Gastrocnemius medialis (tissue), 4 donors: Measurements from ENCODE around the gene GPR137.

Experiments used
- POLR2A ChIP-seq, 2 donors: fragments of 450-650 bp; IDR thresholded peaks; one replicate each; pipeline ENCODE4 v1.6.1; 2017; ENCODE audit warnings: antibody characterized with exemption in 2 of 2, mild to moderate bottlenecking in 2 of 2, moderate library complexity in 2 of 2
- TF ChIP-seq, protein P1 (sequence below), 5 experiments: fragments of 450-650 bp in 3 of 5; fragments of 200-600 bp in 2 of 5; sonication (generic) in 2 of 5; IDR thresholded peaks in 4 of 5; conservative IDR thresholded peaks in 1 of 5; 1 replicate in 4 of 5; 2 replicates in 1 of 5; pipeline ENCODE4 v1.5.1; 2016 to 2019; ENCODE audit warnings: antibody characterized with exemption in 5 of 5, mild to moderate bottlenecking in 3 of 5, moderate library complexity in 3 of 5

DNA sequence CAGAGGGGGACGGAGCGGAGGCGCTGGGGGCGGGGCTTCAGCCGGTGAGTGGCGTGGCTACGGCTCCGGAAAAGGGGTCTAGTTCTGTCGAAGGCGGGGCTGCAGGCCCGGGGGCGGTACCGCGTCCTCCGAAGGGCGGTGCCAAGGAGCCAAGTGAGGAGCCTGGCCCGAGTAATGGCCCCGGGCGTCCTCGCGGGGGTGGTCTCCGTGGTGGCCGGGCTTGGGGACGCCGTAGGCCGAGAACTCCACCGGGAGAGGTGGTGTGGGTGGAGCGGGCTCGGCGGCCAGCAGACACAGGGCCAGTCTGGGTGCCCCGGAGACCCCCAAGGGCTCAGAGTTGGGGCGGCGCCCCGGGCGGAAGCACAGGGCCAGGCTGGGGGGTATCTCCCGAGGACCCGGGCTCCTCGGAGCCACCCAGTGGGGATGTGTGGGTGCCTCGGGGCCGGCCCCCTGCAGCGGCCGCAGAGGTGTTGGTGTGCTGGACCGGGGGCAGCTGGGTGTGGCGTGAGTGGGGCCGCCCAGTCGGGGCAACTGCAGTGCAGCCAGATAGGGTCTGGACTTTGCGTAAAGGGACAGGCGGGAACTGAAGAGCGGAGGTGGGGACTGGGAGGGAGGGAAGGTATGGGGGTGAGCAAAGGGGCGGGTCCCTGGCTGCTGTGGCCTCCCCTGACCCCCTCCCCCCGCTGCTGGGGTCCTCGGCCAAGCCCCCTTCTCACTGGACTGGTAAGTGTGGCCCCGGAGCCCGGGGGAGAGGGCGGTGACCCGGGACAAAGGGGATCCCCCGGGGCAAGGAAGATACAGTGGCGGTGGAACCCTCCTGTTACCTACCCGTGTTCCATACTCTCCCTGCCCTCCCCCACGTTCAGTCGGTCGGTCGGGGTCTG, 43.9 kb upstream of the GPR137 start:
- TF ChIP-seq, protein P1, sequence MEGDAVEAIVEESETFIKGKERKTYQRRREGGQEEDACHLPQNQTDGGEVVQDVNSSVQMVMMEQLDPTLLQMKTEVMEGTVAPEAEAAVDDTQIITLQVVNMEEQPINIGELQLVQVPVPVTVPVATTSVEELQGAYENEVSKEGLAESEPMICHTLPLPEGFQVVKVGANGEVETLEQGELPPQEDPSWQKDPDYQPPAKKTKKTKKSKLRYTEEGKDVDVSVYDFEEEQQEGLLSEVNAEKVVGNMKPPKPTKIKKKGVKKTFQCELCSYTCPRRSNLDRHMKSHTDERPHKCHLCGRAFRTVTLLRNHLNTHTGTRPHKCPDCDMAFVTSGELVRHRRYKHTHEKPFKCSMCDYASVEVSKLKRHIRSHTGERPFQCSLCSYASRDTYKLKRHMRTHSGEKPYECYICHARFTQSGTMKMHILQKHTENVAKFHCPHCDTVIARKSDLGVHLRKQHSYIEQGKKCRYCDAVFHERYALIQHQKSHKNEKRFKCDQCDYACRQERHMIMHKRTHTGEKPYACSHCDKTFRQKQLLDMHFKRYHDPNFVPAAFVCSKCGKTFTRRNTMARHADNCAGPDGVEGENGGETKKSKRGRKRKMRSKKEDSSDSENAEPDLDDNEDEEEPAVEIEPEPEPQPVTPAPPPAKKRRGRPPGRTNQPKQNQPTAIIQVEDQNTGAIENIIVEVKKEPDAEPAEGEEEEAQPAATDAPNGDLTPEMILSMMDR (IDR thresholded peaks at IDR 0.05 in 4 of 5, conservative IDR thresholded peaks at IDR 0.05 in 1 of 5), result peak in 1 of 5 experiments; percentile 14
- TF ChIP-seq POLR2A (IDR thresholded peaks at IDR 0.05), result peak; percentile 77
